GM18873 (cell line): Measurements from ENCODE around the gene SLC38A1.
A peak's percentile ranks its signal among the peaks of the same experiment; 100 is the strongest.
"Not testable (repeated sequence)": the region's sequence is repeated elsewhere in the genome, so short reads cannot be mapped to it uniquely, and the experiment has no call there.

Source experiments
- ATAC-seq: cut with Tn5 transposase; IDR thresholded peaks from one replicate; pipeline ENCODE4 v1.9.1; 2021; ENCODE audit warnings: mild to moderate bottlenecking, moderate library complexity, moderate number of reproducible peaks; ENCODE audit not compliant: unreplicated experiment, low FRiP score

SLC38A1 gene

DNA sequence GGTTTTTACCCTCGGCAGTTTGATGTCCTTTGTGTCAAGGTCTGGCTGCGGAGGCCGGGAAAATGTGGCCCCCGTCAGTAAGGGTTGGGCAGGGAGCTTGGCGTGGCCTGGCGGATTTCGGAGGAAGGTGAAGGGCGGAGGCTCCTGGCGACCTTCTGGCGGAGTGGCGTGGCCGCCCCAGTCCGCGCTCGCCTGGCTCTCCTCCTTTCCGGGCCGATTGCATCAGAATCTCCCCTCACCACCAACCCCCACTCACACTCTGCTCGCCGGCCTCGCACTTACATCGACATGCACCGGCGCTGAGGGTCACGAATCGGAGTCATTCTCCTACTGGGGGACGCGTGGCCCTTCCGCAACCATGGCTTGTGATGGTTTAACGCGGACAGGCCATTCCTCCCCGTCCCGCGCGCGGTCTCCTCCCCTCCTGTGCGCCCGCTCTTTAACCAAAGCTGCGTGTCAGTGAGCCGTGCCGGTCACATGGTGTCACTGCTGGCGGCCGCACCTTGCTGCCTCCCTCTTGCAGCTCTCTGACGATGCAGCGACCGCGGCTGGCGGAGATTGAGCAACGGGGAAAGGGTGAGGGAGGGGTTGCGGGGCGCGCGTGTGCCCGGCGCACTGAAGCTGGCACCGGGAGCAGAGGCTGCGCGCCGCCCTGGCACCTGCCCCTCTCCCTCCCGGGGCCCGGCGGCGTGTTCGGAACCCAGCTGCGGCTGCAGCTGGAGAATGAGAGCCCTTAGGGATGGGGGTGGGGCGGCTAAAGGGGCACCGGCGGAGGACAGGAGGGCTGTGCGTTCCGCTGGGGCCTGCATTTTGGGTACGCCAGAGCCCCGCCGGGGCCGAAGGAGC is at the start of gene SLC38A1:
Gene SLC38A1 (minus strand): TSS at position 461 of the 846 bp plus-strand sequence. CDS start 29,243 bp downstream, outside the sequence.
- peak; percentile 50 for ATAC-seq

DNA sequence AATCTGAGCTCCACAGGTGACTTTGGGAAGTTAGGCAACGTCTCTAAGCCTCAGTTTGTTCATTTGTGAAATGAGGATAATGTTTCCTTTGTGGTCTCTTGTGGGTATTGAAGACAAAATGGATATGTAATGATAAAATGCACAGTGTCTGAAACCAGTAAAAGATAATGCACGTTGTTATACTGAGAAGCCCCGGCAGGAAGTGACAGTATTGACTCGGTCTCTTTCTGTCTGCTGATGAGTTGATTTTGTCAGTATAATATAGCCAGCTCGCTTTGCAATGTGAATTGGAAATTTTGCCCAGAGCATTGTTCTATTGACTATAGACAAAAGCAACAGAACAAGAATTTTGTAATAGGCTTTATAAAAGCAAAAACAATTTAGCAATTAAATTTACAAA is 49.2 kb upstream of the SLC38A1 start:
- no peak for ATAC-seq

DNA sequence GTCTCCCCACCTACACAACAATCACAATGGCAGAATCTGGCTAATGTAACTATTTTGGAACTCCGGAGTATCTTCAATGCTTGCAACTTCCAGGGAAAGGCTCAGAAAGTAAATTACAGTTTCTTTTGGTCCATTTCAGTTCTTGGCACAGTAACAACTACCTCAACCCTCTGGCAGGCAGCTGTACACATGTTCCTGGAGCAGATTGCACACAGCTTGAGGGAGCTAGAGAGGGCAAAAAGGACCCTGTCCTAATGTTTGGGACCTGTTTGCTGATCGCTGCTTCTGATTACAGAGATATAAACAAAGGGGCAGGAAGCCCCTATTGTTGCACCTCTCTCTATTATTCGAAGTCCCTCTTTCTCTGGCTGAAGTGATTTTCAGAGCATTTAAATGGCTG is 35.2 kb upstream of the SLC38A1 start:
- ATAC-seq = no peak

DNA sequence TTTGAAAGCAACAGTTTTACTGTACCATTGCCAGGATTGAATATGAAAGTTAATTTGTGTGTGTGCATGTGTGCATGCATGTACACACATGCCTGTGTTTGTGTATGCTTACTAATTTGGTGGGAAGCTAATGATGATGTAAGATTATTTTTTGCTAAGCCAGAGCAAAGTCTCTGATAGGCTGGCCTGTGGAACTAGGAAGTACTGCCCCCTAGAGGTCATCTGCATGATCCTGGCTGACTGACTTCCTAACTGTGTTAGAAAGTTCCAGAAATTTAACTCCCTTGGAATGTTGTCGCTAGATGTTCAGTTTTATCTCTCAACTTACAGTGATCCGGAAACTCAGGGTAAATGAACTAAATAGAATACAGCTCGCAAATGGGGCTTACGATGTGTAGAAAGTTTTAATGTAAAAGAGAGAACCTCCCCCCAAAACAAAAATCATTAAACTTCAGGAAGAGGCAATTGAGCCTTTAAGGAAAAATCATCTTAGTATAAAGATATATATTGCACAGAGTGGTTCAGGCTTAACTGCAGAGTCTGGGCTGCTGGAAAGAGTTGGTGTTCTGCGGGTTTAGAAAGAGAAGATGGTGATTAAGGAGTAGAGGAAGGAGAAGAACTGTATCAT is 34.3 kb upstream of the SLC38A1 start:
- ATAC-seq = no peak

DNA sequence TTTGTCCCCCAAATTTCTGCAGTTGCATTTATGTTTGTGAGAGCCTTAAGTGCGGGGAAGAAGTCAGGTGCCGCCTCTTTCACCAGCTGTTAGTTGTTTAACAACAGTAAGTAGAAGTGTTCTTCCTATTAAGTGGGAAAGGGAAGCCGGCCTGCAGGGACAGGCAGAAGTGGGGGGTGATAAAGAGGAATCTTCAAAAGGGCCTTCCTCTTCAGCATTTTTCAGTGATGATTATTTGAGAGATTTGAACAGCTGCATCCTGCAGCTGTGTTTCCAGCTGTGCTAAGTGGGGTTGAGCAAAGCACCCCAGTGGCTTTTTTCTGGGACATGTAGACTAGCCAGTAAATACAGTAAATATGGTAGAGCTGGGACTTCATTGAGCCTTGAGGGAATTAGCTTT is 32.1 kb upstream of the SLC38A1 start:
- ATAC-seq = no peak

- ATAC-seq = no peak
Measured at GRCh38 chr12:46299851-46300250, 31.0 kb upstream of the SLC38A1 start.

DNA sequence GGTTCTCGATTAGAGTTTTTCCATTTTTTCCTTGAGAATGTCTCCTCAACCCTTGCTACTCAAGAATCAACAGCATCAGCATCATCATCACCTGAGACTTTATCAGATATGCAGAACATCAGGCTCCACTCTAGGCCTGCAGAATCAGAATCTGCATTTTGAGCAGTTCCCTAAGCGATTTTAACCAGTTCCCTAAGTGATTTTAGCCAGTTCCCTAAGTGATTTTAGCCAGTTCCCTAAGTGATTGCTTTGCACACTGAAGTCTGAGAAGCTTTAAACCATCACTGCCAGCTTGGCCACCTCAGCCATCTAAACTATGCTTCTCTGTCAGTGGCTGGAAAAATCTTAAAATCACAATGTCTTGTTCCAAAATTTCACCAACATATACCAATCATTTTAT is 29.4 kb upstream of the SLC38A1 start:
- no peak for ATAC-seq

- ATAC-seq = no peak
Measured at GRCh38 chr12:46296822-46297221, 28.0 kb upstream of the SLC38A1 start.

GRCh38 chr12:46292754-46293402 is 24.0 kb upstream of the SLC38A1 start:
- ATAC-seq = no peak

DNA sequence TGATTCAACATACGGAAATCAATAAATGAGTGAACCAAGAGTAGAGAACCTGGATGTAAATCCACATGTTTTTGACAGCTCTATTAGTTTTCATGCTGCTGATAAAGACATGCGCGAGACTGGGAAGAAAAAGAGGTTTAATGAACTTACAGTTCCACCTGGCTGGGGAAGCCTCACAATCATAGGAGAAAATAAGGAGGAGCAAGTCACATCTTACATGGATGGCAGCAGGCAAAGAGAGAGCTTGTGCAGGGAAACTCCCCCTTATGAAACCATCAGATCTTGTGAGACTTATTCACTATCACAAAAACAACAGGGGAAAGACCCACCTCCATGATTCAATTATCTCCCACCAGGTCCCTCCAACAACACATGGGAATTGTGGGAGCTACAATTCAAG is 23.1 kb upstream of the SLC38A1 start:
- not testable (repeated sequence) for ATAC-seq

DNA sequence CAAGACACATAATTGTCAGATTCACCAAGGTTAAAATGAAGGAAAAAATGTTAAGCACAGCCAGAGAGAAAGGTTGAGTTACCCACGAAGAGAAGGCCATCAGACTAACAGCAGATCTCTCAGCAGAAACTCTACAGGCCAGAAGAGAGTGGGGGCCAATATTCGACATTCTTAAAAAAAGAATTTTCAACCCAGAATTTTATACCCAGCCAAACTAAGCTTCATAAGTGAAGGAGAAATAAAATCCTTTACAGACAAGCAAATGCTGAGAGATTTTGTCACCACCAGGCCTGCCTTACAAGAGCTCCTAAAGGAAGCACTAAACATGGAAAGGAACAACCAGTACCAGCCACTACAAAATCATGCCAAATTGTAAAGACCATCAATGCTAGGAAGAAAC is 16.3 kb upstream of the SLC38A1 start:
- ATAC-seq = not testable (repeated sequence)

DNA sequence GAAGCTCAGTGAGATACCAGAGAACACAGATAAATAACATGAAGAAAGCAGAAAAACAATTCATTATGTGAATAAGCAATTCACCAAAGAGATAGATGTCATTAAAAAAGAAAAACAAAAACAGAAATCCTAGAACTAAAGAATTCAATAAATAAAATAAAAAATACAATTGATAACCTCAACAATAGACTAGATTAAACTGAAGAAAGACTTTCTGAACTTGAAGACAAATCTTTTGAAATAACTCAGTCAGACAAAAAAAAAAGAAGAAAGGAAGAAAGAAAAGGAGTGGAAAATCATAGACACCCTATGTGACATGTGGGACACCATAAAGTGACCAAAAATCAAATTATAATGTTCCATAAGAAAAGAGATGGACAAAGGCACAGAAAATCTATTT is 14.0 kb upstream of the SLC38A1 start:
- no peak for ATAC-seq

- no peak for ATAC-seq
Measured at GRCh38 chr12:46276756-46277155, 7.9 kb upstream of the SLC38A1 start.

- no peak for ATAC-seq
Measured at GRCh38 chr12:46271863-46272262, 3.0 kb upstream of the SLC38A1 start.

- peak; percentile 11 for ATAC-seq
Measured at GRCh38 chr12:46269429-46270241, 792 bp upstream of the SLC38A1 start.

DNA sequence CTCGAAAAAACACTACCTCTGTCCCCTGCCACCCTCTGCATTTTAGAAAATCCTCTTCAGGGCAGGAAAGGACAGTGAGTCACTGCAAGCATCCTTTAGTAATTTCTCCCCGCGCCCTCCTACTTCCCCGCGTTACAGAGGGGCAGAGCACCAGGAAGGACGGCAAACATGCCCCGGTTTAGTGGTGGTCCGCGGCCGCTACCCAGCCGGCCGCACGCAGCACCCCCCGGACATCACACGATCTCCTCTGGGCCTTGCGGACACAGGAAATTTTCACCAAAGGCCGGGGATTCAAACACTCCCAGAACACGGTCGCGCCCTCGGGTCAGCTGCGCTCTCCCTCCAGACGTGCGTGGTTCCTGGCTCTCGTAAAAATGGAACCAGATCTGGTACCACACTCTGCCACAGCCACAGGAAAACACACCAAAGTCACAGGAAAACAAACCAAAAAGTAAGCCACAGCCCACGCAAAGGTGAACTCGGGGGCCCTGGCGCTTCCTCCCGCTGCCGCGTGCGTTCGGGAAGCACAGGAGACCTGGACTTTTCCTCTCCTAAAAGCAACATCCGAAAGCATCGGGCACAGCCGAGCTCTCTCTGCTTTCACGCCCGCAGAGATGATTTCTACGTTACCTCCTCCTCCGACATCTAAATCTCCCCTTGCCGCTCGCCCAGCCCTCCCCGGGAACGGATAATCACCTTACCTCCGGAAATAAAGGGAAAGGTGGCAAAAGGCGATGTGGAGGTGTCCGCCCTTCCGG is 839 bp downstream of the SLC38A1 start:
- no peak for ATAC-seq

GRCh38 chr12:46267575-46267824 is 1.3 kb downstream of the SLC38A1 start:
- no peak for ATAC-seq

DNA sequence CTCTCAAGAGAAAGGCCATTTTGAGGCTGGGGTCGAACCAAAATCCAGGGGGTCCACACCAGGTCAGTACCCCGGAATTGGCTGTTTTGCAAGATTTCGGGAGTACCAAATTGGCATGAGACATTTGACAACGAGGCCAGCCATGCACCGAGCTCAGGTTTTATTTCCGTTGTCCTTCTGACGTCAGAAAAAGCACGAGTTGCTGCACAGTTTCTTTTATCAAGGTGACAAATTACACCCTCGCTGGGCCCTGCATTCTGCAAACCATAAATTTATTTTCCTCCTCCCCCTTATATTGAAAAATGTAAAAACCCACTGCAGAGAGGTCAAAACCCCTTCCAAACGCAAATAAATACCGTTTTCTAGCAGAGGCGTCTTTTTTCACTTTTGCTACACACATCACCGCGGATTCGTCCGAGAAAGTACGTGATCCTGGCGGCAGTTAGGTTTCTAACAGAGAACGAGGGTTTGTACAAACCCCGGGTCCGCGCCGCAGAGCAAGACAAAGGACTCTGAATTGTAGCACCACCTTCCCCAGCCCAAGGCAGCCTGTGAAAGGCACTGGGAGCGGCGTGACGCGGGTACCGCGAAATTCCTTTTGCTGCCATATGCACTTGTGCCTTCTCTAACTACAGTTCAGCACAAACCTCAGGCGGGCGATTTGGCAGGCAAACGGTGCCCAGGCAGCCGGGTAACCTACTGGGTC is 1.8 kb downstream of the SLC38A1 start:
- no peak for ATAC-seq

- no peak for ATAC-seq
Measured at GRCh38 chr12:46266382-46266791, 2.5 kb downstream of the SLC38A1 start.

DNA sequence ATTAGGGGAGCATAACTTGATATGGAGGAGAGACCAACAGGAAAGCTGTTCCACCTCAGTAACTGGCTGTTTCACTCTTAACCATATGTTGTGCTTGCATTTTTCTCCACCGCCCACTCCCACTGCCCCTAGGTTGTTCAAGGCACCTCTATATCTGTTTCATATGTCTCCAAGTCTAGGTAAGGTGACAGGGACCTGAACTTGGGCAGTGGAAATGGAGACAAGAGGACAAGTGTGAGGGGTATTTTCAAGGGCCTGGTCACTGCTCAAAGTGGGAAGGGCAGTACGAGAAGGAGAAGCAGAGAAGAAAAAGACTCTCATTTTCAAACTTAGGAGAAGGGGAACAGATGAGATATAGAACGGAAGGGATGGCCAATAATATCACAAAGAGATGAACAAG is 3.1 kb downstream of the SLC38A1 start:
- no peak for ATAC-seq
